T-cell (primary cell): ENCODE results near the gene SPSB2. TPM values are rescaled to one million over a fixed set of nuclear protein-coding genes. Genes with fewer than 3 reads are reported as not detected.
A peak's percentile ranks its signal among the peaks of the same experiment; 100 is the strongest.

ENCODE experiments used
- ATAC-seq, 4 experiments: fragments of 200-7000 bp in 3 of 4; fragments of 150-1000 bp in 1 of 4; cut with Tn5 transposase; replicated peaks in 1 of 4; 1 replicate in 3 of 4; 2 replicates in 1 of 4; pipeline ENCODE4 v1.10.0; 2021; ENCODE audit warnings: moderate library complexity in 3 of 4, mild to moderate bottlenecking in 2 of 4, moderate number of reproducible peaks in 1 of 4
- CTCF ChIA-PET, 2 donors: fragments of 300-600 bp; sonication (Branson Sonifier 250); formaldehyde crosslinking; loops; one replicate each; lab custom pipeline; 2022; ENCODE audit warnings: antibody characterized with exemption in 2 of 2; lab: Charles Lee
- POLR2A ChIA-PET, 2 donors: fragments of 300-600 bp; sonication (Branson Sonifier 250); formaldehyde crosslinking; loops; one replicate each; lab custom pipeline; 2022; ENCODE audit warnings: antibody characterized with exemption in 2 of 2; lab: Charles Lee
- DNase-seq, 35 experiments: peaks; one replicate each; pipeline versions ENCODE4 v3.0.0 to v3.0.0-alpha.2; 2013 to 2023
- H3K27ac ChIP-seq: one replicate; pipeline ENCODE4 v1.5.1; 2013; ENCODE audit warnings: low read length
- H3K27me3 ChIP-seq, 2 experiments: replicated peaks in 1 of 2; 1 replicate in 1 of 2; 2 replicates in 1 of 2; pipeline versions ENCODE4 v1.6.1 to v1.7.0; 2013; ENCODE audit warnings: low read length in 1 of 2, mixed read lengths in 1 of 2; ENCODE audit not compliant: control insufficient read depth in 2 of 2, insufficient read depth in 2 of 2; ENCODE audit errors: extremely low read depth in 1 of 2
- H3K36me3 ChIP-seq, 2 donors: 1 replicate in 1 of 2; 2 replicates in 1 of 2; pipeline versions ENCODE4 v1.6.1 to v1.7.0; 2013; ENCODE audit warnings: low read length in 1 of 2; ENCODE audit not compliant: control insufficient read depth in 2 of 2, insufficient read depth in 1 of 2; ENCODE audit errors: extremely low read depth in 1 of 2
- H3K4me1 ChIP-seq, 2 experiments: 1 replicate in 1 of 2; 2 replicates in 1 of 2; pipeline versions ENCODE4 v1.6.1 to v1.7.0; 2013; ENCODE audit warnings: low read length in 2 of 2, mixed read lengths in 1 of 2; ENCODE audit not compliant: insufficient read depth in 2 of 2, control insufficient read depth in 1 of 2; ENCODE audit errors: extremely low read depth in 1 of 2
- H3K4me3 ChIP-seq, 2 donors: 1 replicate in 1 of 2; 2 replicates in 1 of 2; pipeline versions ENCODE4 v1.5.1 to v1.7.0; 2013; ENCODE audit warnings: mild to moderate bottlenecking in 2 of 2, low read length in 1 of 2, moderate library complexity in 1 of 2; ENCODE audit not compliant: control insufficient read depth in 1 of 2; ENCODE audit errors: extremely low read depth in 1 of 2
- H3K9me3 ChIP-seq: 2 replicates; pipeline ENCODE4 v1.7.0; 2013
- H3K27ac Mint-ChIP-seq, 2 donors: one replicate each; pipeline ENCODE4 v1.8.0; 2020 to 2021; ENCODE audit warnings: mild to moderate bottlenecking in 2 of 2, mixed read lengths in 2 of 2
- H3K27me3 Mint-ChIP-seq, 2 donors: one replicate each; pipeline ENCODE4 v1.8.0; 2021 to 2022; ENCODE audit warnings: mixed read lengths in 2 of 2
- H3K36me3 Mint-ChIP-seq: one replicate; pipeline ENCODE4 v1.8.0; 2021; ENCODE audit warnings: mixed read lengths
- H3K4me1 Mint-ChIP-seq, 3 donors: one replicate each; pipeline ENCODE4 v1.8.0; 2020 to 2022; ENCODE audit warnings: mixed read lengths in 3 of 3, mild to moderate bottlenecking in 1 of 3
- H3K4me3 Mint-ChIP-seq, 3 donors: one replicate each; pipeline ENCODE4 v1.8.0; 2020 to 2022; ENCODE audit warnings: mild to moderate bottlenecking in 3 of 3, mixed read lengths in 3 of 3, moderate library complexity in 3 of 3
- H3K9me3 Mint-ChIP-seq, 3 donors: one replicate each; pipeline ENCODE4 v1.8.0; 2020 to 2022; ENCODE audit warnings: mixed read lengths in 3 of 3
- WGBS: methylation state at CpG from one replicate; pipeline ENCODE4 v1.1.5; 2013; ENCODE audit warnings: missing lambda C conversion rate; ENCODE audit not compliant: insufficient coverage; 5-methylcytosine and 5-hydroxymethylcytosine counted together
- total RNA-seq, 35 experiments: library from RNA in 6 of 35; stranded (reverse) in 6 of 35; fragments of 120-200 nt in 1 of 35; gene quantifications; one replicate each; pipeline versions ENCODE4 v1.2.1 to v1.2.4 and lab custom pipeline; 2013 to 2026

SPSB2 gene
- total RNA-seq, 5 donors from 2014 or later (not counting 1 experiment from before 2014, with no cell fraction given), result 6.2 to 25.9 (median 21.8) TPM

DNA sequence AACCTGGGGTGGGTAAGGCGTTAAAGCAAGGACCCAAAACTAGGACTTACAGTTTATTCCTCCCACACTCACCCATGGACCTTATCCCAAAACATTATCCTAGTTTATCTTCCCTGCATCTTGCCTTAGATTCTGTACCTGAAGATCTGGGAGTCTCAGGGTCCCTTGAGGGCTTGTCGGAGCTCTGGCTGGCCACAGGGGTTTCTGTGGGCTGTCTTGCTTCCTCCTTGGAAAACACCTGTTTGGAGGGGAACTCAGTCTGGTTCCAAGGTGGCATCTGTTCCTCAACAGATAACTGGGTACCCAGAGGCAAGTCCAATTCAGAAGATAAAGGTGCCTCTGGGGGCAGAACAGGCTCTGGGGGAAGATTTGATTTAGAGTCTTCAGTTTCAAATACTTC lies 23.7 kb downstream of the SPSB2 start:
- H3K9me3 Mint-ChIP-seq, result no peaks in the 10 kb centered on the region
- no peak overlapping the region for H3K27ac Mint-ChIP-seq
- ATAC-seq, result no peak
- no CpG with 5 or more reads among the region's 2 CpGs for WGBS
- H3K36me3 Mint-ChIP-seq, result no peaks in the 10 kb centered on the region
- no peak for DNase-seq
- H3K27ac ChIP-seq, result no peak overlapping the region
- peaks cover 20 to 33% of the 10 kb centered on the region in 2 experiments for H3K4me1 ChIP-seq
- ChIA-PET POLR2A (no interaction called here), CTCF (no interaction called here)
- H3K4me3 Mint-ChIP-seq, result no peak overlapping the region
- no peaks in the 10 kb centered on the region for H3K27me3 Mint-ChIP-seq
- no peak overlapping the region for H3K4me3 ChIP-seq
- peaks cover 19 to 33% (median 26%) of the 10 kb centered on the region in 3 donors for H3K4me1 Mint-ChIP-seq
- H3K9me3 ChIP-seq, result no peaks in the 10 kb centered on the region
- H3K27me3 ChIP-seq, result no peaks in the 10 kb centered on the region
- H3K36me3 ChIP-seq, result no peaks in the 10 kb centered on the region

DNA sequence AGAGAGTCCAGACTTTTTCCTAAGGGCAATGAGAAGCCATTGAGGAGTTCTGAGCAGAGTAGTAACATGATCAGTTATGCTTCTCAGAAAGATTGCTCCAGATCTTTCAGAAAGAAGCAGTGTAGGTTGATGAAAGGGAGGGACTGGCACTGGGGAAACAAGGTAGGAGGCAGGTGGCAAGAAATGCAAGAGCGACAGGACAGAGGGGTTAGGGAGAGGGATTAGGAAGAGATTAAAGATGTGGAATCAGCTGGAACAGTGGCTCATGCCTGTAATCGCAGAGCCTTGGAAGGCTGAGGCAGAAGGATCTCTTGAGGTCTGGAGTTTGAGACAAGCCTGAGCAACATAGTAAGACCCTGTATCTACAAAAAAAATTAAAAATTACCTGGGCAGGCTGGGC lies 25.4 kb downstream of the SPSB2 start:
- Histone ChIP-seq H3K9me3 (no peaks in the 10 kb centered on the region), H3K27ac (no peak overlapping the region), H3K4me3 (no peak overlapping the region), H3K4me1 (peaks cover 6 to 15% of the 10 kb centered on the region in 2 experiments), H3K27me3 (no peaks in the 10 kb centered on the region), H3K36me3 (no peaks in the 10 kb centered on the region)
- no peak for DNase-seq
- no peaks in the 10 kb centered on the region for H3K36me3 Mint-ChIP-seq
- POLR2A ChIA-PET, result interaction anchor here in 1 of 2 donors (1.2 kb wide), 1 partner anchor 294 kb away, joined by 3 read pairs; no protein-coding TSS in a partner anchor
- peaks cover 5 to 17% (median 10%) of the 10 kb centered on the region in 3 donors for H3K4me1 Mint-ChIP-seq
- CTCF ChIA-PET, result interaction anchor here in 1 of 2 donors (0.5 kb wide), 1 partner anchor 542 kb away, joined by 3 read pairs; no protein-coding TSS in a partner anchor
- 89% methylated on average over 1 of the region's 2 CpGs for WGBS
- no peaks in the 10 kb centered on the region for H3K9me3 Mint-ChIP-seq
- no peak overlapping the region for H3K27ac Mint-ChIP-seq
- no peak overlapping the region for H3K4me3 Mint-ChIP-seq
- H3K27me3 Mint-ChIP-seq, result no peaks in the 10 kb centered on the region
- ATAC-seq, result no peak

DNA sequence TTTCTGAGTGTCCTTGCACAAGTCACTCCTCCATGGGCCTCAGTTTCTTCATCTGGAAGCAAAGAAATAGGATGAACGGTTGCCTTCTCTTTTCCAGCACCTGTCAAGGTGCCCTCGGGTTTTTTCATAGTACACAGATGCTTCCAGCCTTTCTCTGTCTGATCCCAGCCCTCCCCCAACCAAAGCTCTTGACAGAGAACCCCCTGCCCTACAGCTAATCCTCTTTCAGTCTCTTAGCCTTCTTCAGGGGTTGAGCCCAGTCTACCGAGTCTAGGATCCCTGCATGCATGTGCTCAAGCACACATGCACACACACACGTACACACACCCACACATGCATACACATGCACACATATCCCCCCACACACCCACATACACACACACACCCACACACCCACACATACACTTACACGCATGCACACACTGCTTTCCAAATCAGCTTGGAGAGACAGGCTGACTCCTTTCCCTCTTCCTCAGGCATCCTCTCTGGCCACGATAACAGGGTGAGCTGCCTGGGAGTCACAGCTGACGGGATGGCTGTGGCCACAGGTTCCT lies 26.7 kb downstream of the SPSB2 start:
- Mint-ChIP-seq H3K4me3 (no peak overlapping the region), H3K27me3 (no peaks in the 10 kb centered on the region), H3K4me1 (peaks cover 3 to 13% (median 8%) of the 10 kb centered on the region in 3 donors), H3K9me3 (no peaks in the 10 kb centered on the region), H3K36me3 (no peaks in the 10 kb centered on the region), H3K27ac (peak overlapping the region in 1 of 2 donors; percentile 6)
- Histone ChIP-seq H3K27ac (no peak overlapping the region), H3K9me3 (no peaks in the 10 kb centered on the region), H3K4me3 (no peak overlapping the region), H3K36me3 (no peaks in the 10 kb centered on the region), H3K27me3 (no peaks in the 10 kb centered on the region), H3K4me1 (peaks cover 4 to 8% of the 10 kb centered on the region in 2 experiments)
- DNase-seq, result no peak
- ATAC-seq, result no peak
- 92% methylated on average over 5 of the region's 7 CpGs for WGBS
- ChIA-PET CTCF (no interaction called here), POLR2A (no interaction called here)

DNA sequence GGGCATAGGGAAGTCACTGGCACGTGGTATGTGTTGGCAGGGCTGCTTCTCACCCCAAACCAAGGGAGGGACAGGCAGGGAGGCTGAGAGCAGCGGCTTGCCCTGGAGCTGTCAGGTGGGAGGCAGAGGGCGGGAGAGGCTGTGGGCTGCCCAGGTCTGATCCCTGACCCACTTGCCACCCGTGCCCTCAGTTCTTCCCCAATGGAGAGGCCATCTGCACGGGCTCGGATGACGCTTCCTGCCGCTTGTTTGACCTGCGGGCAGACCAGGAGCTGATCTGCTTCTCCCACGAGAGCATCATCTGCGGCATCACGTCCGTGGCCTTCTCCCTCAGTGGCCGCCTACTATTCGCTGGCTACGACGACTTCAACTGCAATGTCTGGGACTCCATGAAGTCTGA lies 27.7 kb downstream of the SPSB2 start:
- 94% methylated on average over 17 of the region's 17 CpGs for WGBS
- ChIA-PET CTCF (no interaction called here), POLR2A (no interaction called here)
- Mint-ChIP-seq H3K27me3 (no peaks in the 10 kb centered on the region), H3K9me3 (no peaks in the 10 kb centered on the region), H3K27ac (no peak overlapping the region), H3K4me1 (peaks cover 0 to 7% (median 4%) of the 10 kb centered on the region in 3 donors), H3K4me3 (no peak overlapping the region), H3K36me3 (no peaks in the 10 kb centered on the region)
- DNase-seq, result no peak
- Histone ChIP-seq H3K4me3 (no peak overlapping the region), H3K9me3 (no peaks in the 10 kb centered on the region), H3K36me3 (no peaks in the 10 kb centered on the region), H3K27ac (no peak overlapping the region), H3K27me3 (peaks cover 0 to 4% of the 10 kb centered on the region in 2 experiments), H3K4me1 (no peaks in the 10 kb centered on the region)
- ATAC-seq, result no peak

DNA sequence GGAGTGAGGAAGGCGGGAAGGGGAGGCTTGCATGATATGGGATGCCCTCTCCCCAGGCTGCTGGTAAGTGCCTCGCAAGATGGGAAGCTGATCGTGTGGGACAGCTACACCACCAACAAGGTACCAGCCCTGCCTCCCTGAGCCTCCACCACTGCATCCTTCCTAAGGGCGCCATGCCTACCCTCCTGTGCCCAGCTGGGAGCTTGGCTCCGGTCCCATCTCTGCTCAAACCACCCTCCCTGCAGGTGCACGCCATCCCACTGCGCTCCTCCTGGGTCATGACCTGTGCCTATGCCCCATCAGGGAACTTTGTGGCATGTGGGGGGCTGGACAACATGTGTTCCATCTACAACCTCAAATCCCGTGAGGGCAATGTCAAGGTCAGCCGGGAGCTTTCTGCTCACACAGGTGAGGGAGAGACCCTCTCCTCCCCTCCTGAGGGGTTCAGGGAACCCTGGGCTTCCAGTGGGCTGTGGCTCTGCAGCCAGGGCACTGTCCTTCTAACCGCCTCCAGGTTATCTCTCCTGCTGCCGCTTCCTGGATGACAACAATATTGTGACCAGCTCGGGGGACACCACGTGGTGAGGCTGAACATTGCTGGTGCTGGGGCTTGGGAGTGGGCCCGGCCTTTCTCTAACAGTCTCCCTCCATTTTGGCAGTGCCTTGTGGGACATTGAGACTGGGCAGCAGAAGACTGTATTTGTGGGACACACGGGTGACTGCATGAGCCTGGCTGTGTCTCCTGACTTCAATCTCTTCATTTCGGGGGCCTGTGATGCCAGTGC lies 29.8 kb downstream of the SPSB2 start:
- ATAC-seq, result no peak

DNA sequence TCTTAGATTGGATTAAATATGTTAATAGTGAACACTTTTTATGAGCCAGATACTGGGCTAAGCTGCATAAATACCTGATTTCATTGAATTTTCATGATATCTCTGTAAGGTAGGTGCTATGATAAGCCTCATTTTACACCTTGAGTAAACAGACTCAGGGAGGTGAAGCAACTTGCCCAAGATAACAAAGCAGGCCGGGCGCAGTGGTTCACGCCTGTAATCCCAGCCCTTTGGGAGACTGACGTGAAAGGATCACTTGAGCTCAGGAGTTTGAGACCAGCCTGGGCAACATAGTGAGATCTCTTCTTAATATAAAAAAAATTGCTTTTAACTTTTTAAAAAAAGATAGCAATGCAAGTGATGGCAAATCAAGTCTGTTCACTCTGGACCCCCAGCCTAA lies 31.0 kb downstream of the SPSB2 start:
- Mint-ChIP-seq H3K4me3 (no peak overlapping the region), H3K27me3 (no peaks in the 10 kb centered on the region), H3K27ac (no peak overlapping the region), H3K4me1 (no peaks in the 10 kb centered on the region), H3K9me3 (no peaks in the 10 kb centered on the region), H3K36me3 (no peaks in the 10 kb centered on the region)
- Histone ChIP-seq H3K27me3 (peaks cover 0 to 4% of the 10 kb centered on the region in 2 experiments), H3K9me3 (no peaks in the 10 kb centered on the region), H3K4me3 (no peak overlapping the region), H3K27ac (no peak overlapping the region), H3K4me1 (no peaks in the 10 kb centered on the region), H3K36me3 (no peaks in the 10 kb centered on the region)
- DNase-seq (no peak), ATAC-seq (no peak)
- POLR2A ChIA-PET, result no interaction called here
- WGBS, result no CpG with 5 or more reads among the region's 4 CpGs
- CTCF ChIA-PET, result interaction anchor here (0.7 to 1.0 kb wide), 2 partner anchors 89 to 239 kb away, joined by 3 read pairs; partner anchors contain the start of gene MLF2 (in 1 of the 2)

More for the DNA sequence above, 29.8 kb downstream of the SPSB2 start:
- Mint-ChIP-seq H3K36me3 (no peaks in the 10 kb centered on the region), H3K4me1 (no peaks in the 10 kb centered on the region), H3K4me3 (no peak overlapping the region), H3K27ac (no peak overlapping the region), H3K9me3 (no peaks in the 10 kb centered on the region), H3K27me3 (no peaks in the 10 kb centered on the region)
- H3K27me3 ChIP-seq, result peaks cover 0 to 4% of the 10 kb centered on the region in 2 experiments
- H3K4me3 ChIP-seq, result no peak overlapping the region
- ChIA-PET POLR2A (interaction anchor here in 1 of 2 donors (0.6 kb wide), 2 partner anchors 10 to 228 kb away, joined by 3 read pairs; no protein-coding TSS in a partner anchor), CTCF (interaction anchor here in 1 of 2 donors (0.6 kb wide), 1 partner anchor 1395 kb away, joined by 3 read pairs; no protein-coding TSS in a partner anchor)
- 90% methylated on average over 13 of the region's 16 CpGs for WGBS
- no peaks in the 10 kb centered on the region for H3K9me3 ChIP-seq
- DNase-seq, result no peak
- no peaks in the 10 kb centered on the region for H3K36me3 ChIP-seq
- H3K4me1 ChIP-seq, result no peaks in the 10 kb centered on the region
- H3K27ac ChIP-seq, result no peak overlapping the region
